Ectodermal cell (in vitro differentiated cells): ENCODE measurements around the gene PPIP5K1. TPM values are rescaled to one million over a fixed set of nuclear protein-coding genes. Genes with fewer than 3 reads are reported as not detected.
"Not testable (repeated sequence)": the region's sequence is repeated elsewhere in the genome, so short reads cannot be mapped to it uniquely, and the experiment has no call there.

ENCODE experiments used
- H3K27ac ChIP-seq: 2 replicates; pipeline ENCODE4 v1.7.0; 2013; ENCODE audit warnings: mild to moderate bottlenecking, low read depth, low read length; ENCODE audit not compliant: insufficient read depth, poor library complexity, severe bottlenecking
- H3K27me3 ChIP-seq: 2 replicates; pipeline ENCODE4 v1.7.0; 2013; ENCODE audit warnings: mild to moderate bottlenecking, low read length; ENCODE audit not compliant: insufficient read depth, control insufficient read depth, poor library complexity, severe bottlenecking
- H3K36me3 ChIP-seq: one replicate; pipeline ENCODE4 v1.7.0; 2013; ENCODE audit warnings: low read length; ENCODE audit not compliant: control insufficient read depth, insufficient read depth
- H3K4me1 ChIP-seq: one replicate; pipeline ENCODE4 v1.7.0; 2013; ENCODE audit warnings: low read length; ENCODE audit not compliant: control insufficient read depth, insufficient read depth
- H3K4me3 ChIP-seq: 2 replicates; pipeline ENCODE4 v1.7.0; 2013; ENCODE audit warnings: low read depth, low read length, control low read depth; ENCODE audit not compliant: insufficient read depth
- H3K9me3 ChIP-seq: 2 replicates; pipeline ENCODE4 v1.7.0; 2013; ENCODE audit warnings: mild to moderate bottlenecking, low read length, moderate library complexity; ENCODE audit not compliant: control insufficient read depth
- WGBS, 2 experiments: methylation state at CpG; one replicate each; pipeline ENCODE4 v1.1.7; 2013; ENCODE audit warnings: missing lambda C conversion rate in 2 of 2; 5-methylcytosine and 5-hydroxymethylcytosine counted together
- polyA plus RNA-seq, 4 experiments: library from polyadenylated mRNA; stranded (reverse); fragments of 50-300 nt; gene quantifications; one replicate each; pipeline ENCODE4 v1.2.3, GENCODE V29; 2013

The PPIP5K1 gene
- polyA plus RNA-seq (2013, experiment 1 of 4): 29.3 TPM
- polyA plus RNA-seq (2013, experiment 2 of 4): 44.3 TPM
- polyA plus RNA-seq (2013, experiment 3 of 4): 28.7 TPM
- 32.4 TPM for polyA plus RNA-seq (2013, experiment 4 of 4)

DNA sequence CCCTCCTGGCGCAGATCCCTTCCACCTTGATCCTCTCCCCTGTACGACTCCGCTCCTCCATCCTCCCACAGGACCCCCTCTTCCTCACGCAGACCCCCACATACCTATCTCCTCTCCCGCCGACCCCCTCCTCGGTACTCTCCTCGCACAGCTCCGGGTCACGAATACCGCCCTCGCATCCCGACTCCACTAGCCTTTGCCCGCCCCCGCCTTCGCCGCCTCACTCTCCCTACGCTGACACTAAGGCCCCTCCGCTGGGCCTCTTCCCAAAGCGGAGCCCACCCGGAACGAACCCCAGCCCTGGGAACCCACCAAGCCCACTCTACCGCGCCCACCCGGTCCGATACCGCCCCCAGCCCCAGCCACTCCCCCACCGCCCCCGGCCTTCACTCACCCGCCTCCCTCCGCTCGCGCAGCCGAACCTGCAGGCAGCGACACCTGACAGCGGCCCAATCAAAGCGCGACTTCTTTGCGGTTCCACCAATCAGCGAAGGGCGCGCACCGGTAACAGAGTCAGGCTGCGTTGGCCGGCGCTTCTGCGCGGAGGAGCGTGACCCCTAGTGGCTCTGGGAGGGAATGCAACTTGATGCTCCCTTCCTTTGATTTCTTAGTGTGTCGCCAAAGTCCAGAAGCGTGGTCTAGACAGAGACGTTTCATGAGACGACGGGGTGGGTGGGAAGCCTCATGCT lies at the start of gene PPIP5K1:
TSS of gene PPIP5K1 (minus strand) at position 431 of the 689 bp plus-strand sequence. CDS start 5,704 bp downstream, outside the sequence.
- WGBS, 2 experiments: no CpG with 5 or more reads among the region's 54 CpGs
- not testable (repeated sequence) for H3K27ac ChIP-seq

DNA sequence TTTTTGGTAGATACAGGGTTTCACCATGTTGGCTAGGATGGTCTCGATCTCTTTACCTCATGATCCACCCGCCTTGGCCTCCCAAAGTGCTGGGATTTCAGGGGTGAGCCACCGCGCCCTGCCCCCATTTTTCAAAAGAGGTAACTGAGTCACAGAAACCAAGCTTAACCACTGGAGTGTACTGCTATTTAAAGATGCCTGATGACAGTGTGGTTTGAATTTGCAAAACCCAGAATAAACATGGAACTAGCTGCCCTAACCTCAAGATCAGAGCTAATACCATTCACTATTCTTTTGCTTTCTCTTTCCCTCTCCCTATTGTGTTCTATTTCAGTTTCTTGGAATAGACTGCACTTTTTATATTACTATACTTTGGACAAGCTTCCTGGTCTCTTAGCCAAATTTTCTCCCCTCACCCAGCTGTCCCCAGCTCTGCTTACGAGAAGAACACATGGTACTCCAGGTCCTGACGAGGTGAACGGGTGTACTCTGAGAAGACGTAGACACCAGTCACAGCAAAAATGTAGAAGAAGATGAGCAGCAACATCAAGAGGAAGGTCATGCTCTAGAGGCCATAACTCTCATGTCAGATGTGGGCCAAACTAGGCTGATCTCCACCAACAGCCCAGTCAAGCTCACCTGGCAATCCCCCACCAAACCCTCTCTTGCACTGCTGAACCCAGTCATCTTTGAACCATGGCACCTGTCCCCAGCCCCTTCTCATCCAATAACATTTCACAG lies 48.6 kb upstream of the PPIP5K1 start:
- H3K27me3 ChIP-seq, H3K4me3 ChIP-seq, H3K9me3 ChIP-seq, H3K27ac ChIP-seq, H3K36me3 ChIP-seq, H3K4me1 ChIP-seq: not testable (repeated sequence)
- 91 to 94% methylated on average over 8 of the region's 8 CpGs for WGBS, 2 experiments

More for the DNA sequence above, at the start of gene PPIP5K1:
- H3K4me1 ChIP-seq, H3K27me3 ChIP-seq, H3K9me3 ChIP-seq, H3K36me3 ChIP-seq, H3K4me3 ChIP-seq: not testable (repeated sequence)

DNA sequence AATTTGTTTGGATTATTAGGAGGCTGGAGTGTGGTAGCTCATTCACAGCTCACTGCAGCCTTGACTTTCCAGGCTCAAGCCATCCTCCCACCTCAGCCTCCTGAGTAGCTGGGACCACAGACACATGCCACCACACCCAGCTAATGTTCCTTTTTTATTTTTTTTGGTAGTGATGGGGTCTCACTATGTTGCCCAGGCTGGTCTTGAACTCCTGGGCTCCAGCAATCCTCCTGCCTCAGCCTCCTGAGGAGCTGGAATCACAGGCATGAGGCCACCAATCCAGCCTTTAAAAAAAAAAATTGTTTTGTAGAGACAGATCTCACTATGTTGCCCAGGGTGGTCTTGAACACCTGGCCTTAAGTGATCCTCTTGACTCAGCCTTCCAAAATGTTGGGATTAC lies 36.9 kb upstream of the PPIP5K1 start:
- not testable (repeated sequence) for H3K4me1 ChIP-seq, H3K9me3 ChIP-seq, H3K36me3 ChIP-seq, H3K27me3 ChIP-seq, H3K27ac ChIP-seq, H3K4me3 ChIP-seq

DNA sequence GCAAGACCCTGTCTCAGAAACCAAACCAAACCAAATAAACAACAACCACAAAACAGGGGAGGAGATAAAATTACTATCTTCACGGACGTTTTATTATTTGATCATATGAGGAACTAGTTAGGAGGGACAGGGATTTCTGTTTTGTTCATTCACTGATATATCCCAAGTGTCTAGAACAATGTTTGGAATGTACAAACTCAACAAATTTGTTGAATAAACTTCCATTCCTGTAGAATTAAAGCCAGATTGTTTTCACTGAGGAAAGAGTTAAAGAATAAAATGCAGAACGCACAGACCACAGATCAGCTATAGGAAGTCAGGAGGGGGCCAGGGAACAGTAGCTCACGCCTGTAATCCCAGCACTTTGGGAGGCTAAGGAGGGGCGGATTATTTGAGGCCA lies 35.1 kb upstream of the PPIP5K1 start:
- Histone ChIP-seq H3K36me3 (no peaks in the 10 kb centered on the region), H3K27me3 (no peaks in the 10 kb centered on the region), H3K4me1 (no peaks in the 10 kb centered on the region), H3K9me3 (no peaks in the 10 kb centered on the region), H3K27ac (no peak overlapping the region), H3K4me3 (no peak overlapping the region)
- 79 to 89% methylated on average over 5 of the region's 5 CpGs for WGBS, 2 experiments

DNA sequence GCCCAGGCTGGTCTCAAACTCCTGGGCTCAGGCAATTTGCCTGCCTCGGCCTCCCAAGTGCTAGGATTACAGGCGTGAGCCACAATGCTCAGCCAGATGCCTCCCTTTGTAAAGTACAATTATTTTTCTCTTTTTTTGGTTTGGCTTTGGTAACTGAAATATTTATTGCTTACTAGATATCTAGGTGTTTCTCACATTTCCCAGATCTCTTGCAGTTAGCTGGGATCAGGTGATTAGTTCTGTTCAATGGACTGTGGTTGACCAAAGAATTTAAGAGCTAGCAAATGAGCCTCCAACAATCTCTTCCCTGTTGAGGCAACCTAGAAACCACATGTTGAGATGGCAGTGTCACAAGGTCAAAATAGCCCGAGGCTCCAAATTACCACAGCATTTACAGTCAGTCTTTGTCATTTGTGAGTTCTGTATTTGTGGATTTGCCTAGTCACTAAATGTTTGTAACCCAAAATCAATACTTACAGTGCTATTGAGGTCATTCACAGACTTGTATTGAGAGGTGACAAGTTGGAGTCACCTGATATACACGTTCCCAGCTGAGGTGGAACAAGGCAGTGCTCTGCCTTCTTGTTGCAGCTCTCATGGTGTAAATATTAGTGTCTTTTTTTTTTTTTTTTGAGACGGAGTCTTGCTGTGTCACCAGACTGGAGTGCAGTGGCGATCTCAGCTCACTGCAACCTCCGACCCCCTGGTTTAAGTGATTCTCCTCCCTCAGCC lies 32.2 kb upstream of the PPIP5K1 start:
- H3K36me3 ChIP-seq, H3K9me3 ChIP-seq, H3K4me1 ChIP-seq, H3K4me3 ChIP-seq, H3K27ac ChIP-seq, H3K27me3 ChIP-seq: not testable (repeated sequence)
- 86 to 91% methylated on average over 1 to 4 of the region's 7 CpGs for WGBS, 2 experiments

DNA sequence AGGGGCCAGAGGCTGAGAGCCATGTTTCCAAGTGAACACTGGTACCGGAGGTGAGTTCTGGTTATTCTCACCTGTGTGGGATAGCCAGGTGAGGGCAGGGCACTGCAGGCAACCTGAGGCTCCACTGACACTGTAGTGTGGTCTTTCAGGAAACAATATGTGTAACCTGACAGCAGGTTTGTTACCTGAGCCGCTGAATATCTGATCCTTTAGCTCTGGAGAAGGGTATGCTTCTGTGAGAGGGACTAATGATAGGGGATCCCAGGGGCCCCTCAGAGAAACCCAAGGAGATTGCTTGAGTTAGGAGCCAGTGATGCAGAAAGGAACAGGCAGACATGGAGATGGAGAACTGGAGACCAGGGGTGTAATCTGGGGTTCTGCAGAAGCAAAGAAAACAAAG lies 28.7 kb upstream of the PPIP5K1 start, which contains the start of gene STRC:
TSS of gene STRC (minus strand) at position 101 of the 400 bp plus-strand sequence. CDS start at position 23, 78 bp downstream.
- WGBS, 2 experiments: no CpG with 5 or more reads among the region's 2 CpGs
- H3K27me3 ChIP-seq, H3K4me1 ChIP-seq, H3K27ac ChIP-seq, H3K36me3 ChIP-seq, H3K4me3 ChIP-seq, H3K9me3 ChIP-seq: not testable (repeated sequence)

DNA sequence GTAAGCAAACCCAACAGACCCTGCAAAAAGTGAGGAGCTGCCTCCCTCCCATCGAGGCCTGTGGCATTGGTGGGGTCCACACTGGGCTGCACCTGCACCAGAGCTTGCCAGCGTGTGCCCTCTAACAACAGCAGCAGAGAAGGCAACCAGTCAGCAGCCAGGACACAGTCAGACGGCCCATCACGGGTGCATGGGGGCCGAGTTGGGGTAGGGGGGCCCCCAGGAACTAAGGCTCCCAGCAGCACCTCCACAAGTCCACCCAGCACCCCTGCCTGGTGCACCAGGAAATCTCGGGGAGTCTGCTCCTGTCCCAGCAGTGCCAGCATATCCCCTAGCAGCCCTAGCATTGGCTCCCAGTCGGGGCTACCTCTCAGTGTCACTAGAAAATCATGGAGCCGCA lies 27.7 kb upstream of the PPIP5K1 start:
- not testable (repeated sequence) for H3K4me1 ChIP-seq, H3K27ac ChIP-seq, H3K9me3 ChIP-seq, H3K4me3 ChIP-seq, H3K27me3 ChIP-seq, H3K36me3 ChIP-seq
- 83 to 88% methylated on average over 3 of the region's 8 CpGs for WGBS, 2 experiments

DNA sequence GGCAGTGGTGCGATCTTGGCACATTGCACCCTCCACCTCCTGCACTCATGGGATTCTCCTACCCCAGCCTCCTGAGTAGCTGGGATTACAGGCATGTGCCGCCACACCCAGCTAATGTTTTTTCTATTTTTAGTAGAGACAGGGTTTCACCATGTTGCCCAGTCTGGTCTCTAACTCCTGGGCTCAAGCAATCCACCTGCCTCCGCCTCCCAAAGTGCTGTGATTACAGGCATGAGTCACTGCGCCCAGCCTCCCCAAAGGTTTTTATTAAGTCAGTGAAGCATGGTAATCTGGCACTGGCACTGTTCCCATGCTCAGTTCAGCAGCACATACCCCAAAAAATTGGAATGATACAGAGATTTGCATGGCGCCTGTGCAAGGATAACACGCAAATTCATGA lies 12.2 kb upstream of the PPIP5K1 start:
- H3K27ac ChIP-seq: not testable (repeated sequence)
- 92 to 94% methylated on average over 6 of the region's 6 CpGs for WGBS, 2 experiments

DNA sequence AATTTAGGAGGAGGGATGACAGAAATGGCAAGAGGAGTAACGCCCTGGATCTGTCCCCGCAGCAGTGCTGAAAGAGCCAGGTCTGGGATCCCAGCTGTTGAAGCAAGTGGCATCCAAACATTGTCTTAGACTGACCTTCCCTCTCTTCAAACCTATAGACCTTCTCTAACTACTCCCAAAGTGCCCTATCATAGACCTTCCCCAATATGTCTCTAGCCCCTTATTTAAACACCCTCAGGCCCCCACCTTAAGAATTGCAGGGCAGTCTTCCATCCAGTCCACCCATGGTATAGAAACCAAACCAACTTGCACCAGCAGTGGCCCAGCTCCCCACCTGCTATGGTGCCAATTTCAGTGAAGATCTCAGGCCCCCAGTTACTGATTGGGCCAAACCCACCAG lies 10.2 kb upstream of the PPIP5K1 start:
- H3K4me1 ChIP-seq, H3K9me3 ChIP-seq, H3K36me3 ChIP-seq, H3K27ac ChIP-seq, H3K27me3 ChIP-seq, H3K4me3 ChIP-seq: not testable (repeated sequence)
- no CpG with 5 or more reads among the region's 2 CpGs for WGBS, 2 experiments

More for the DNA sequence above, 12.2 kb upstream of the PPIP5K1 start:
- H3K4me3 ChIP-seq, H3K27me3 ChIP-seq, H3K4me1 ChIP-seq, H3K36me3 ChIP-seq, H3K9me3 ChIP-seq: not testable (repeated sequence)

DNA sequence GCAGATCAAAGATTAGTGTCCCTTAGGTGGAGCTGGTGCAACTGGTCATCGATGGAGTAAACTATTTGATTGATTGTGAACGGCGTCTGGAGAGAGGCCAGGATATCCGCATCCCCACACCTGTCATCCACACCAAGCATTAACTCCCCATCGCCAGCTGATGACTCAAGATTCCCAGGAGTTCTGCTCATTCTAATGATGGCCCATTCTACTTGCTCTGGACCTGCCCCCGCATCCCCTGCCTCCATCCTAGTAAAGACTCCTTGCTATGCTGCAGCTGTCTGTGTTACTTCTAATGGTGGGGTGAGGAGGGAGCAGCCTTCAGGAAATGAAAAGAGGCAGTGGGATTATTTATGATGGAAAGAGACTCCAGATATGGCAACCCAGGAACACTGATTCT lies 9.1 kb upstream of the PPIP5K1 start:
- H3K36me3 ChIP-seq, H3K27me3 ChIP-seq, H3K4me1 ChIP-seq, H3K9me3 ChIP-seq, H3K27ac ChIP-seq, H3K4me3 ChIP-seq: not testable (repeated sequence)
- 89 to 90% methylated on average over 2 to 4 of the region's 6 CpGs for WGBS, 2 experiments
